Spleen (tissue), 11 donors: ENCODE measurements around the gene POLA1. TPM values are rescaled to one million over a fixed set of nuclear protein-coding genes. Genes with fewer than 3 reads are reported as not detected.

Source experiments
- DNase-seq: peaks from one replicate; pipeline ENCODE4 v3.0.0-alpha.2; 2020
- H3K27ac ChIP-seq, 8 donors: fragments of 200-600 bp; sonication (generic) in 7 of 8; 1 replicate in 4 of 8; 2 replicates in 4 of 8; pipeline versions ENCODE4 v1.5.0 to v1.8.0; 2016 to 2021; ENCODE audit warnings: inconsistent platforms in 4 of 8, mild to moderate bottlenecking in 4 of 8, moderate library complexity in 1 of 8
- H3K27me3 ChIP-seq, 7 donors: fragments of 200-600 bp; sonication (generic) in 6 of 7; replicated peaks in 1 of 7; 1 replicate in 4 of 7; 2 replicates in 3 of 7; pipeline versions ENCODE4 v1.5.0 to v1.8.0; 2016 to 2021; ENCODE audit warnings: inconsistent platforms in 3 of 7, mild to moderate bottlenecking in 1 of 7
- H3K36me3 ChIP-seq, 6 donors: fragments of 200-600 bp; sonication (generic) in 5 of 6; 1 replicate in 4 of 6; 2 replicates in 2 of 6; pipeline versions ENCODE4 v1.5.0 to v1.8.0; 2016 to 2021; ENCODE audit warnings: inconsistent platforms in 2 of 6
- H3K4me1 ChIP-seq, 6 donors: fragments of 200-600 bp; sonication (generic) in 5 of 6; 1 replicate in 3 of 6; 2 replicates in 3 of 6; pipeline versions ENCODE4 v1.5.0 to v1.8.0; 2016 to 2021; ENCODE audit warnings: inconsistent platforms in 3 of 6
- H3K4me3 ChIP-seq, 8 donors: fragments of 200-600 bp; sonication (generic) in 7 of 8; 1 replicate in 4 of 8; 2 replicates in 4 of 8; pipeline versions ENCODE4 v1.5.0 to v1.8.0; 2016 to 2021; ENCODE audit warnings: inconsistent platforms in 4 of 8, mild to moderate bottlenecking in 4 of 8, moderate library complexity in 2 of 8
- H3K9me3 ChIP-seq, 8 donors: fragments of 200-600 bp; sonication (generic) in 7 of 8; 1 replicate in 4 of 8; 2 replicates in 4 of 8; pipeline versions ENCODE4 v1.5.0 to v1.8.0; 2016 to 2021; ENCODE audit warnings: inconsistent platforms in 4 of 8
- POLR2A ChIP-seq, 3 donors: fragments of 450-650 bp; IDR thresholded peaks; one replicate each; pipeline ENCODE4 v1.5.1; 2017; ENCODE audit warnings: antibody characterized with exemption in 3 of 3, mild to moderate bottlenecking in 1 of 3
- POLR2AphosphoS5 ChIP-seq, 3 donors: sonication (generic); formaldehyde crosslinking; IDR thresholded peaks; one replicate each; pipeline ENCODE4 v1.5.1; 2017; ENCODE audit warnings: antibody characterized with exemption in 3 of 3
- WGBS, 5 donors: extraction: QIAGEN DNeasy Blood & Tissue Kit in 3 of 5; methylation state at CpG; one replicate each; pipeline versions ENCODE4 v1.1.5 to v1.1.7; 2013 to 2018; 5-methylcytosine and 5-hydroxymethylcytosine counted together
- intact Hi-C: fragments of 100-400 bp; cut with DNase I; formaldehyde crosslinking; loops from one replicate; pipeline ENCODE4 v1.15.0; 2023; ENCODE audit warnings: low total_unique reads
- polyA plus RNA-seq, 3 donors: library from polyadenylated mRNA; stranded (reverse); fragments of 200-250 nt; gene quantifications; one replicate each; pipeline ENCODE4 v1.2.1, GENCODE V29; 2013
- total RNA-seq, 7 donors: library from RNA; depleted of rRNA in 3 of 7; stranded (reverse); fragments of >200 nt in 3 of 7; fragmentation: NEBNext Ultra II Directional in 4 of 7; extraction: Animal tissue kit (Norgen Biotek cat#: 25700) in 4 of 7; gene quantifications; one replicate each; pipeline versions ENCODE4 v1.1.0 to v1.2.1, GENCODE V29; 2016 to 2021
- TF ChIP-seq, protein P1 (sequence below), 11 experiments: fragments of 200-600 bp in 7 of 11; fragments of 450-650 bp in 4 of 11; sonication (generic) in 4 of 11; IDR thresholded peaks in 8 of 11; conservative IDR thresholded peaks in 3 of 11; 1 replicate in 7 of 11; 2 replicates in 4 of 11; pipeline versions ENCODE4 v1.4.0 to v1.8.0; 2016 to 2021; ENCODE audit warnings: antibody characterized with exemption in 11 of 11, inconsistent platforms in 4 of 11, mild to moderate bottlenecking in 1 of 11
- donor health status: healthy with polysubstance abuse.
- donor health status: DM: no; HTN: no; CAD: no; lungs with moderate emphysema.
- donor health status: DM: no; HTN: no; CAD: no.
- donor health status: Bipolar disorder and iron deficiency.
- donor health status: healthy.
- donor health status: DM: no; HTN: no; CAD: no.
- donor health status: DM: yes; HTN: yes; CAD: no.

POLA1 gene
- total and polyA plus RNA-seq, 10 donors, result 2.1 to 15.4 (median 10.6) TPM

GRCh38 chrX:24768556-24768955 is 74.8 kb downstream of the POLA1 start:
- intact Hi-C loops, result no loop called here
- peaks cover 0 to 14% (median 0%) of the 10 kb centered on the region in 6 donors for H3K36me3 ChIP-seq

DNA sequence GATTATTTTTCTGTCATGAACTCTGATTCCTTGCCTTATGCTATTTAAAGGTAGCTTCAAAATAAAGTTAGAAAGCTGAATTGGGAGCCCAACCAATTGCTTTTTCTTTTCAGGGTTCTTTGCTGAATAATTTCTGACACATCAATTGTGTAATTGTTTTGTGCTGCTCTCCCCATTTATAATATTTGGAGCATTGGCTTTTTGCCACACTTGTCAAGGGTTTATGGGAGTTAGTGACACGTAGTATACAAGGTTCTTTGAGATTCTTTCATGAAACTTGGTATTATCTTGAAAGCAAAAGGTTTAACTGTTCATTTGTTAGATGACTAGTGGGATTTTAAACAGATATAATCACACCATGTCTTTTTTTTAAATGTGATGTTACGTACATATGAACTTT is 80.9 kb downstream of the POLA1 start:
- no peaks in the 10 kb centered on the region for H3K27me3 ChIP-seq
- no peak for DNase-seq
- H3K27ac ChIP-seq, result no peak overlapping the region
- intact Hi-C loops, result no loop called here
- 61 to 95% (median 90%) methylated on average over 2 of the region's 2 CpGs for WGBS, 5 donors
- no peaks in the 10 kb centered on the region for H3K9me3 ChIP-seq
- H3K4me3 ChIP-seq, result no peak overlapping the region
- H3K36me3 ChIP-seq, result peaks cover 0 to 3% (median 0%) of the 10 kb centered on the region in 6 donors
- TF ChIP-seq POLR2AphosphoS5 (IDR thresholded peaks at IDR 0.05) (no peak), POLR2A (IDR thresholded peaks at IDR 0.05) (no peak)
- TF ChIP-seq, protein P1, sequence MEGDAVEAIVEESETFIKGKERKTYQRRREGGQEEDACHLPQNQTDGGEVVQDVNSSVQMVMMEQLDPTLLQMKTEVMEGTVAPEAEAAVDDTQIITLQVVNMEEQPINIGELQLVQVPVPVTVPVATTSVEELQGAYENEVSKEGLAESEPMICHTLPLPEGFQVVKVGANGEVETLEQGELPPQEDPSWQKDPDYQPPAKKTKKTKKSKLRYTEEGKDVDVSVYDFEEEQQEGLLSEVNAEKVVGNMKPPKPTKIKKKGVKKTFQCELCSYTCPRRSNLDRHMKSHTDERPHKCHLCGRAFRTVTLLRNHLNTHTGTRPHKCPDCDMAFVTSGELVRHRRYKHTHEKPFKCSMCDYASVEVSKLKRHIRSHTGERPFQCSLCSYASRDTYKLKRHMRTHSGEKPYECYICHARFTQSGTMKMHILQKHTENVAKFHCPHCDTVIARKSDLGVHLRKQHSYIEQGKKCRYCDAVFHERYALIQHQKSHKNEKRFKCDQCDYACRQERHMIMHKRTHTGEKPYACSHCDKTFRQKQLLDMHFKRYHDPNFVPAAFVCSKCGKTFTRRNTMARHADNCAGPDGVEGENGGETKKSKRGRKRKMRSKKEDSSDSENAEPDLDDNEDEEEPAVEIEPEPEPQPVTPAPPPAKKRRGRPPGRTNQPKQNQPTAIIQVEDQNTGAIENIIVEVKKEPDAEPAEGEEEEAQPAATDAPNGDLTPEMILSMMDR (IDR thresholded peaks at IDR 0.05 in 8 of 11, conservative IDR thresholded peaks at IDR 0.05 in 3 of 11), result no peak
- H3K4me1 ChIP-seq, result no peaks in the 10 kb centered on the region

More at GRCh38 chrX:24768556-24768955, 74.8 kb downstream of the POLA1 start:
- WGBS, 5 donors, result 77 to 99% (median 93%) methylated on average over 5 of the region's 5 CpGs
- Histone ChIP-seq H3K27me3 (peaks cover 0 to 5% (median 0%) of the 10 kb centered on the region in 7 donors), H3K27ac (no peak overlapping the region), H3K9me3 (no peaks in the 10 kb centered on the region), H3K4me1 (no peaks in the 10 kb centered on the region), H3K4me3 (no peak overlapping the region)
- DNase-seq, result no peak
- TF ChIP-seq, protein P1 (IDR thresholded peaks at IDR 0.05 in 8 of 11, conservative IDR thresholded peaks at IDR 0.05 in 3 of 11), result no peak
- TF ChIP-seq POLR2AphosphoS5 (IDR thresholded peaks at IDR 0.05), result no peak

DNA sequence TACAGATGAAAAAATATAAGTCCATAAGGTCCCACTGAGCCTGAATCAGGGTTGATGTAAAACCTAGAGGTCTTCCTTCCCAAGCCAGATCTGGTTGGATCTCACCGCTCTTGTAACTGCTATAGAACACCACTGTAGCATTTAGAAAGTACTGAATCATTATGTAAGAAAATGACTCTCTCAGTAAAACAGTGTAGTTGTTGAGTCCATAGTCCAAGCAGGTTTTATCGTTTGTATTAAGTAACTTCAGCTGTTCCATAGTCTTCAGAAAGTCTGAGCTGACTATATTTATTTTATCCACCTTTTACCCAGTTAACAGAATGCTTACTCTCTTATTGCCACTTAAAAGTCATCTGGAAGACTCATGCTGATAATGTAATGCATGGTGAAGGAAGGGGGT is 82.2 kb downstream of the POLA1 start:
- no peaks in the 10 kb centered on the region for H3K27me3 ChIP-seq
- 69 to 100% (median 93%) methylated on average over 2 of the region's 2 CpGs for WGBS, 5 donors
- H3K36me3 ChIP-seq, result peaks cover 0 to 3% (median 0%) of the 10 kb centered on the region in 6 donors
- H3K4me1 ChIP-seq, result no peaks in the 10 kb centered on the region
- TF ChIP-seq, protein P1 (IDR thresholded peaks at IDR 0.05 in 8 of 11, conservative IDR thresholded peaks at IDR 0.05 in 3 of 11), result no peak
- no peak overlapping the region for H3K27ac ChIP-seq
- H3K9me3 ChIP-seq, result no peaks in the 10 kb centered on the region
- no peak overlapping the region for H3K4me3 ChIP-seq
- intact Hi-C loops, result no loop called here
- DNase-seq, result no peak

GRCh38 chrX:24777660-24778059 is 83.9 kb downstream of the POLA1 start:
- WGBS, 5 donors, result 64 to 85% (median 82%) methylated on average over 1 of the region's 1 CpG
- TF ChIP-seq, protein P1 (IDR thresholded peaks at IDR 0.05 in 8 of 11, conservative IDR thresholded peaks at IDR 0.05 in 3 of 11), result no peak
- TF ChIP-seq POLR2AphosphoS5 (IDR thresholded peaks at IDR 0.05), result no peak
- TF ChIP-seq POLR2A (IDR thresholded peaks at IDR 0.05), result no peak
- no peak overlapping the region for H3K4me3 ChIP-seq
- H3K27me3 ChIP-seq, result no peaks in the 10 kb centered on the region
- no peaks in the 10 kb centered on the region for H3K9me3 ChIP-seq
- peak overlapping the region in 1 of 8 donors; percentile 32 for H3K27ac ChIP-seq
- H3K36me3 ChIP-seq, result no peaks in the 10 kb centered on the region
- no peaks in the 10 kb centered on the region for H3K4me1 ChIP-seq
- DNase-seq, result no peak
- intact Hi-C loops, result no loop called here
